Vagina (tissue), 2 donors: ENCODE data around the gene C2orf15.

Source experiments
- POLR2A ChIP-seq, 2 donors: fragments of 450-650 bp; IDR thresholded peaks; one replicate each; pipeline ENCODE4 v1.6.1; 2017; ENCODE audit warnings: antibody characterized with exemption in 2 of 2, mild to moderate bottlenecking in 2 of 2, moderate library complexity in 2 of 2
- POLR2AphosphoS5 ChIP-seq, 2 donors: sonication (generic); formaldehyde crosslinking; IDR thresholded peaks; one replicate each; pipeline ENCODE4 v1.9.0; 2017; ENCODE audit warnings: antibody characterized with exemption in 2 of 2, mild to moderate bottlenecking in 2 of 2, low read depth in 1 of 2; ENCODE audit not compliant: insufficient read depth in 1 of 2

- TF ChIP-seq POLR2AphosphoS5 (IDR thresholded peaks at IDR 0.05; ENCODE audit: insufficient read depth in 1 of 2, low read depth in 1 of 2) (no peak), POLR2A (IDR thresholded peaks at IDR 0.05) (no peak)
Measured at GRCh38 chr2:99106913-99107312, 34.6 kb upstream of the C2orf15 start.
